HG02884 (cell line): ENCODE results near the gene GJA3.

Experiments used
- ATAC-seq: cut with Tn5 transposase; IDR thresholded peaks from one replicate; pipeline ENCODE4 v1.9.1; 2021; ENCODE audit warnings: mild to moderate bottlenecking, moderate library complexity; ENCODE audit not compliant: unreplicated experiment

The GJA3 gene

DNA sequence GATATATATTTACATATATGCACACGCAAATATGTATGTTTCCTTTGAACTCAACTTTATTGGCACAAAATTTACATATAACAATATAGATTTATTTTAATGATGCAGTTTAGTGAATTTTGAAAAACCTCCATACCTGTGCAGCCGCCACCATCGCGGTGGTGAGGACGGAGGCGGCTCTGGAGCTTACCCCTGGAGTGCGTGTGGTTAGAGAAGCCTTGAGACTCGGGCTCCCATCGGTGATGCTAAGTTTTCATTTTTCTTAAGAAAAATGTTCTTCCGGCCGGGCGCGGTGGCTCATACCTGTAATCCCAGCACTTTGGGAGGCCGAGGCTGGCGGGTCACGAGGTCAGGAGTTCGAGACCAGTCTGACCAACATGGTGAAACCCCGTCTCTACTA, 31.8 kb downstream of the GJA3 start:
- ATAC-seq, result no peak

DNA sequence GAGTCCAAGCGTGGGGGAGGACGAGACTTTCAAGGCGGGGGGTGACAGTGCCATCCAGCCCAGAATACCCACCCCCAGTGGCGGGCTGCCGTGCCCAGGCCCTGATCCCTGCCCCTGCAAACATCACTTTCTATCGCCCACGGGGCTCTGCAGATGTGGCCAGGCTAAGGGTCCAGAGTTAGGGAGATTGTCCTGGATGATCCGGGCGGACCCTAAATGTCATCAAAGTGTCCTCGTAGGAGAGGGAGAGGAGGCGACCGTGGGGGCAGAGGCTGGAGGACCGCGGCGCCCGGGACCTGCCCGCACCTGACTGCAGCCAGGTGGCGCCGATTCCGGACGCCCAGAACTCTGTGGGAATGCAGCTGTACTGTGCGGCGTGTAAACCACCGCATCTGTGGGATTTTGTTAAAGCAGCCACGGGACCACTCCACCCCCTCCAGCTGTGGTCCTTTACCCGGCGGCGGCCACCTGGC, 32.4 kb downstream of the GJA3 start:
- ATAC-seq, result peak; percentile 17

DNA sequence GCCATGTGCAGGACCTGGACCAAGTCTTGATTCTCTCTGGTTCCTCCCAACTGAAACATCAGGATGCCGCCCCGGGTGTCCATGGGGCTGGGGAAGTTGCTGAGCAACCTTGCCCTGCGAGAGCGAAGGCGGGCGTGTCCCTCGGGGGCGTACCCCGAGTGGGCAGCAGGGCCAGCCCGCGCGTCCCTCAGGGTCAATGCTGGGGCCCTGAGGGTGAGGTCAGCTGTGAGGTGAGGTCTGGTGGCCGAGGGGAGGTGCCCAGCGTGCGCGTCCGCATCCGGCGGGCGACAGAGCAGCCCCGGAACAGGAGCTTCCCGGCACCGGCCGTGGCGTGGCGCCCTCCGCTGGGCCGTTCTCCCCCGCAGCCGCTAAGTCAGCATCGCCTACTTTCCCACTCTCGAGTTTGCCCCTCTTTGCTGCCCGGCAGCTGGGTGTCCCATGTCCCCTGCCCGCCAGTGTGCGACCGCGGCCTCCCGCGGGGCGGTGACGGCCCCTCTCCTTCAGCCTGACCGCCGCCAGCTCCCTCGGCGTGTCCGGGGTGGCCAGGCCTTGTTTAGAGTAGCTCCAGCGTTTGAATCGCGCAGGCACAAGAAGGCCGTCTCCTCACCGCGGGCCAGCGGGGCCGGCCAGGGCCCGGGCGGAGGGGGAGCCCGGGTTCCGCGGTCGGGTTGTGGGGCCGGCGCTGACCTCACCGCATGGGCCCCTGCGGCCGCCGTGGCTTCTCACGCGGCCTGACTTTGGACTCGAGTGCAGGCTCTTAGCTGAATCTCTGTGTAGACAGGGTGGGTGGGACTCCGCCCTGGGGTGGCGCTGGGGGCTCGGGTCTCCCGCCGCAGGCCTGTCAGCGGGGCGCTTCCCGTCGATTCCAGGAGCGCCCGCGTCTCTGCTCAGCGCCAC, 33.0 kb downstream of the GJA3 start:
- peak; percentile 52 for ATAC-seq

DNA sequence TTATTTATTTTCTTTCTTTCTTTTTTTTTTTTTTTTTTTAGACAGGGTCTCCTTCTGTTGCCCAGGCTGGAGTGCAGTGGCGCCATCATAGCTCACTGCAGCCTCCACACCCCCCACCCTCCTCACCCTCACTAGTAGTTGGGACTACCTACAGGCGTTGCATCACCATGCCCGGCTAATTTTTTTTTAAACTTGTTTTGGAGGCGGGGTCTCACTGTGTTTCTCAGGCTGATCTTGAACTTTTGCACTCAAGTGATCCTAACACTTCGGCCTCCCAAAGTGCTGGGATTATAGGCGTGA, 33.6 kb downstream of the GJA3 start:
- no peak for ATAC-seq

DNA sequence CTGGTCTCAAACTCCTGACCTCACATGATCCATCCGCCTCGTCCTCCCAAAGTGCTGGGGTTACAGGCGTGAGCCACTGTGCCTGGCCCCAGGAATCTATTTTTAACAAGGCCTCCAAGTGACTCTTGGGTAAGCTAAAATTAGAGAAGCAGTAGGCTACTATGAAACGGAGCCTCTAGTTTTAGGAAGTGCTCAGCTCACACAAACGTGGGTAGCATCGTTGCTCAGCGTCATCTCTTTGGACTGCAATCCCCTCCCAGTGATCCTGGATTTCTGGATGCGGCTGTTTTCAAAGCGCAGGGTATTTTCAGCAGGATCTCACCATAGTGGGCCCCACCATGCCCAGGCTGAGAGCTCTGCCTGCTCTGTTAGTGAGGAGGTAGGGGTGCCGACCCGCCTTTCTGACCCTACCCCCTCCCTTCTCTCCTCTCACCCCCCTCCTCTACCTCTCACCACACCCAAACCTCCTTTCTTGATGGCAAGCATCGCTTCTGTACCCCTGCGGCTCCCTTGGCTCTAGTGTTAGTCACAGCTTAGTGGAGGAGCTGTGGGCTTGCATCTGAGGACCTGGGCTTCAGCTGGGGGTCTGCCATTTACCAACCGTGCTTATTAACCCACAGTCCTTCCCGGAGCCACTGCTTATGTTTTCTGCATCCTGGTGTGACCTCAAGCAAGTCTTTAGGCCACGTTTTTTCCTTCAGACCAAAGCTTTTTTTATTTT, 34.2 kb downstream of the GJA3 start:
- ATAC-seq, result no peak

DNA sequence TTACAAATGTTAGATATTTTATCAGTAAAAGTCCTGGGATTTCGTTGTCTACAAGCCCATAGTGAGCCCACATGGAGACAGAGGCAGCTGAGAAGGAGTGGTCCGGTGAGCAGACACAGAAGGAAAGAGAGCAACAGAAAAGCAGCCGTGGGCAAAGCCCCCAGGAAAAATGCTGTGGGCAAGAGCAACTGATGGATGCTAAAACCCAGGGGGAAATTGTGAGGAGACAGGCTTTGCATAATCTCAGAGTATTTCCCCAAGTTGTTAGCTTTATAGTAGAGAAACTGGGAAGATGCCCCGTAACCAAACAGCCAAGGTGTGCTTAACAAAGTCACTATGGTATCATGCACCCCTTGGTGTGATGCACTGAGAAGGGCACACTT, 35.1 kb downstream of the GJA3 start:
- ATAC-seq, result no peak

DNA sequence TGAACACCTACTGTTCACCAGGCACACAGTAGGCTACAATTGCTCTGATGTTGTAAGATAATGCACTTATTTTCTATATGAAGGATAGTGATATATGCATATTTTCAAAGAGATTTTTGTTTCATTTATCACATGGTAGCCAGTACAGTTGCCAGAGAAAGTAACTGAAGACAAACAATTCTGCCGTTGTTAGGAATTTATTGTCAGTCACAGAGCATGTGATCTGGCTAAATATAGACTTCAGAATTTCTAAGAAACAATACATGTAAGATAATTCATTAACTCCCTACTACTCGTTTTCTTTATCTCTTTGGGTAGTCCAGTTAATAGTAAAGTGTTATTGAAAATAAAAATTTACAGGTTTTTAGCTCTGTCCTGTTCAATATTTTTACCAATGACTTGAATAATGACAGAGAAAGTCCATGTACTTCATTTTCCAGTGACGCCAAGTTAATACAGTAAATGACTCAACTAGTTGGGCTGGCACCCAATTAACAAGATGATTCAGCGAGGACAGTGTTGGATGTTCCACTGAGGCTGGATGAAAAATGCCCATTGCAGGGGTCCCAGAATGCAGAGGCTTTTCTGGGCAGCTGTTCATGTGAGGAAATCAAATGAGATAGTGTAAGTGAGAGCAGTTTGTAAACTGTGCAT, 35.6 kb downstream of the GJA3 start:
- no peak for ATAC-seq

DNA sequence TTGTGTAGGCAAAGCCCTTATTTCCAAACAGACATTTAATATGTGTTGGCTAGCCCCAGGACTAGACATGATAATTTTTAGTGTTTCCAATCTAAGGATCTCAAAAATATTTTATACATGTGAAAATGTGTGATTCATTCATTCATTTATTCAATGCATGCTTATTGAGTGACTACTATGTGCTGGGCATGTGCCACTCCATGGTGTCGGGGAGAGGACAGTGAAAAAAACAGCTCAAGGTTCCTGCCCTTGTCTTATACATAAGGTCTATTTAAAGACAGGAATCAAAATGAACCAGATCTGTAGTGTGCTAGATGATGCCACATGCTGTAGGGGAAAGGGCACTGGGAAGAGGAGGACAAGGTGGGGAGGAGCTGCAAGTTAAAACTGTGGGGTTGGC, 36.5 kb downstream of the GJA3 start:
- no peak for ATAC-seq

DNA sequence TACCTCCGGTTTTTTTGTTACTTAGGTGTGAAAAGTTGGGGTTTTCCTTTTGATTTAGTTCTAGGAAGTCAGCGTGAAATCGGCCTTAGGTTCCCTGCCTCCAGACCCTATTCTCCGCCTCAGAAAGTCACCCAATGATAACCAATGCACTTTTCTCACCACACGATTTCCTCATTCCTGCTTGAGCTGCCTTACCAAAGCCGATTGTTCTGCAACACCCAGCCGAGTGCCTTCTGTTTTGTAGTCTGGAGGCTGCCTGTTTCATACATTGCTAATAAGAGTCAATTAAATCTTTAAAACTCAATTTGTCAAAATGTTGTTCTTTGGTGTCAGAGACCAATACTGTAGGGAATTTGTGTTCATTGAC, 39.7 kb downstream of the GJA3 start:
- ATAC-seq, result no peak

DNA sequence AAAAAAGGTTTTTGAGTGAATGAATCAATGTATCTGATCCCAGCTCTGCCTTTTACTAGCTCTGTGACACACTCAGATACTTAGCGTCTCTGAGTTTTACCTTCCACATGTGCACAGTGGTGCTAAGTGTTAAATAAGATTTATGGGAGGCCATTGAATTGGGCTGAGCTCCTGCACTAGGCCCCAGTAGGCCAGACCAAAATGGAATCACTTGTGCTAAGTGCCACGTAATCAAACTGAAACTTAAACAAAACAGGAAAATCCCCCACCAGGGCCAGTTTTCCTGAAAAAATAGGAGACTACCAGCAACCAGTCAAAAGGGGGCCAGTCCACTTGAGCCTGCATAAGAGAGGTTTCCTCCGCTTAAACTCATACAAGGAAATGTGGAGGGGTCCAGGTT, 40.9 kb downstream of the GJA3 start:
- no peak for ATAC-seq

DNA sequence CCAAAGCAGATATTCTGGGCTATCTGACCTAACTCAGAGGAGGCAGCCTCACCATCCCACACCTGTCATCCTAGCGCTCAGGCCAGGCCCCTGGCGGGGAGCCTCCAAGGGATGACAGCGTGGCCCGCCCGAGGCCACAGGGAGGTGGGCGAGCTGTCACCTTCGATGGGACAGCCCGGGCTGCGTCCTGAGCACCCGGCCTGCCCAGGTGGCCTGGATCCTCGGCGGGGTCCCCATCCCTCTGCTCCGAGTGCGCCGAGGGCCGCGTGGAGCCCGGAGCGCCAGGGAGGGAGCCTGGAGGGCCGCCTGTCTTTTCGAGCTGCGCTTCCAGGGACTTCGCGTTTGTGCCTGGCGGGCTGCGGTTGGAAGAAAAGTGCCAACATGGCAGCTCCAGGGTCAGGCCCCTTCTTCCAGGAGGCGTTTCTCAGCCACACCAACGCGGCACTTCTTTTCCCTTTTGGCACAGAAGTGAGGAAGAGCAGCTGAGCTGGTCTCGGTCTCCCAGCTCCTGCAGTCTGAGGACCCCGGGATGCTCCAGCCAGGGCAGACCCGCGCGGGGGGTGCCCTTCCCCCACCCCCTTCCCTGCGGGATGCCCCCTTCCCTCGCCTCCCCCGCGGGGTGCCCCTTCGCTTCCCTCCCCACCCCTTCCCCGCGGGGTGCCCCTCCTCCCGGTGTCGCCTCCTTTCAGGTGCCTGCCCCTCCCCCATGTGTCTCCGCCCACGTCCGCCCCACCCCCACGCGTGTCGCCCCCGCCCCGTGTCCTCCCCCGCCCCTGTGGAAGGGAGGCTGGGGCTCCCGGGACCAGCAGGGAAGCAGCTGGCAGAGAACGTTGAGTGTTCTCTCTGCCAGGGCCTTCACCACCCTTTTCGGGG, 42.3 kb downstream of the GJA3 start:
- ATAC-seq, result no peak

DNA sequence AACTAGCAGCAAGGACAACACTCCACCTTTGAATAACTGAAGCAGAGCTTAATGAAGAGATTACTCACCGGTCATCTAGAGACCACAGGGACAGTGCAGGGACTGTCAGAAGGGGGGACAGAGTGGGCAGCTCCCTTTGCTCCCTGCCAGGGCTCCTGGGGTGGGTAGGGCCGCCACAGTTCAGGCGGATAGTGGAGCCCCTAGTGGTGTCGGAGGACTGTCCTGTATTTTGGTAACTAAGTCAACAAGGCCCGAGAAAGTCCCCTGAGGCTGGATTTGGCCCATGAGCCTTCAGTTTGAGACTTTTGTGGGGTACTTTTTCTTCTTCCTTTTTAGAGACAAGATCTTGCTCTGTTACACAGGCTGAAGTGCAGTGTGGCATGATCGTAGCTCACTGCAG, 44.6 kb downstream of the GJA3 start:
- no peak for ATAC-seq

DNA sequence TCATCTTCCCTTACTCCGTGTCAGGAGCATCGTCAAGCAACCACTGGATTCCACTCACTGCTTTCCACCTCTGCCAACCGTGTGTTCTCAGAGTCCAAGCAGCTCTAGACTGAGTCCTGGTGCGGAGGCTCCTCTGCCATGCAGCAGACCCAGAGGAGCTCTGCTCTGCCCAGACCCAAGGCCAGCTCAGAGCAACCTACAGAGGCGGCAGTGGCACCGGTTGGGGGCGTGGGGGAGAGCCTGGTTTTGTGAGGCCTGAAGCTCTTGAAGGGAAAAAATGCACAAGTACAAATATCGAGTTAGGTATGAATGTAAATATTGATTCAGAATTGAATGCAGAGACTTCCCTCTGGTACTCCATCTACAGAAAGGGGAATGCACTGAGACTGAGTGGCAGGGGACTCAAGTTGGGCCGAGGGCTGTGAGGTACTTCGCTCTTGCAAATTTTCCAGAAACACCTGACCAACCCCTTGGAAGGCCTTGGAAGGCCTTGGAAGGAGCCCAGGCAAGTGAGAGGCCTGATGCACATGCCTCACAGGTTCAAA, 46.7 kb downstream of the GJA3 start:
- no peak for ATAC-seq

DNA sequence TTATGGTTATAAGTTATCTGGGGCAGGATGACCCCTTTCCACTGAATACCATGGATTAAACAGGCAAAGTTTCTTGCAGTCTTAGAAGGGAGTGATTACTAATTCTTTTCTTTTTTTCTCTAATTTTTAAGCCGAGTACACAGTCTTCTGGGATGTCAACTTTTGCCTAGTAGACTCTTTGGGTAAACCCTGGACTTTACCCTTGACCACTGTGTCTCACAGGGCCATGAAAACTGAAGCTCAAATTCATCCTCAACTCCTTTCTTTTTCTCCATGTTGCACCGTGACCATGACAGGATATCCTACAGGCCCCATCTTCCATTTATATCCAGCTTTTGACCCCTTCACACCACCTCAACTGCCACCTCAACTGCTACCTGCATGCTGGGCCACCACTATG, 51.8 kb downstream of the GJA3 start:
- ATAC-seq, result no peak

DNA sequence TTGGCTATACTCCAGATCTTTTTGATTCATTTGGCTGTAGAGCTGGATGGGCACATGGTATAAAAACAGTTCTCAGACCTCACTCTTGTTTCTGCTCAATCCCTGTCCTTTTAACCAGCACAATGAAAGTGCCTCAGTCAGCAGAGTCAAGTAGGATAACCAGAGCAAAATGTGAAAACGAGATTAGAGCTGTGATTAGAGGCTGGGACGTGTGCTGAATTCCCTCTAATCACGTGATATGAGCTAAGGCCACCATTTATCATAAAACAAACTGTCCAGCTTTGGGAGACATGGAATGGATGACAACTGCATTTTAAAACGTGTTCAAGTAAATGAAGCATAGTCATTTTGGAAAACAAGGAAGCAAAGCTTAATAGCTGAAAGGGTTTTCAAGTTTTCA, 54.1 kb downstream of the GJA3 start:
- ATAC-seq, result no peak

DNA sequence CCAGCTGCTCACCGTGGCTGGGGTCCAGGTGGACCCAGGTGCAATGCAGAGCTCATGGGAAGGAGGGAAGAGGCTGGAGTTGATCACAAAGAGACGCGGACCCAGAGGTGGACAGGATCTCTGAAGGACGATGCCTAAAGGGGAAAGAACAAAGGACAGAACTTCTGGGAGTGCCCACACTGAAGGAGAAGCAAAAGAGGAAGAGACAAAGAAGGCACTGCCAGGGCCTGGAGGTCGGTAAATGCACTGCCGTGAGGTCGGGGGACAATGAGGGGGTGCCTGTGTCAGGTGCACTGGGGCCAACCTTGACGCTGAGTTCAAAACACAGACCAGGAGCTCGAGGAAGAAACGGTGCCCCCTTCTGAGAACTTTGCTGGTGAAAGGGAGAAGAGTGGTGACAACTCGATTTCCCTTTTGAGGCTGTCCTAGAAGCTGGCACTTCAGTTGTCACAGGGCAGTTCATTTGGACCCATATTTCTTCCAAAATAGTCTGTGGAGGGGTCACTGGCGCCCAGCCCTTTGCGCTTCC, 55.6 kb downstream of the GJA3 start:
- ATAC-seq, result no peak

DNA sequence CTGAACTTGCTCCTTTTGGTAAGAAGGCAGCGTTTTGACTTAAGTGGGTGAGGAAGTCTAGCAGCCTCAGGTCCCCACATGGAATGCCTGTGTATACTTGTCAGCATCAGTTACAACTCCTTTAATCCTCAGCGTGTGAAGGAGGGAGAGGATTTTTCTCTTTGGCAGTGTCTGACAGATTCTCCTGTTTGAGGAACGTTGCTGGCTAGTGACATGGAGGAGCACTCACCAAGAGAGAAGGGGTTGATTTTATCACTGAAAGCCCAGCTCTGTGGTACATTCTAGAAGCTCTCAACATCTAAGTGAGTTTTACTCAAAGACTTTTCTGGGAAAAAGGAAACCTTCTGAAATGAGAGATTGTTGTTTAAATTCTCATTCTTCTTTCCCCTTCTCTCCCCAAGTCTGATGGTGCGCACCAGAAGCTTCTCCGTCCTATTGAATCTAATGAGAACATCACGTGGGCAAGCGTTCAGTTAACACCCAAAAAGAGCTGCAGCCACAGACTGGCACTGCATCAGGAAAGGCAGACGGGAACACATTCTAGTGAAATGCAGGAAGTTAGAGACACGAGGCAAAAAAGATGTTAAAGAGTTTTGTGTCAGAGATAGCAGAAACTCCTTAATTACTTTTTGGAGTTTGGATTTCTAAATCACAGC, 58.2 kb downstream of the GJA3 start:
- no peak for ATAC-seq

DNA sequence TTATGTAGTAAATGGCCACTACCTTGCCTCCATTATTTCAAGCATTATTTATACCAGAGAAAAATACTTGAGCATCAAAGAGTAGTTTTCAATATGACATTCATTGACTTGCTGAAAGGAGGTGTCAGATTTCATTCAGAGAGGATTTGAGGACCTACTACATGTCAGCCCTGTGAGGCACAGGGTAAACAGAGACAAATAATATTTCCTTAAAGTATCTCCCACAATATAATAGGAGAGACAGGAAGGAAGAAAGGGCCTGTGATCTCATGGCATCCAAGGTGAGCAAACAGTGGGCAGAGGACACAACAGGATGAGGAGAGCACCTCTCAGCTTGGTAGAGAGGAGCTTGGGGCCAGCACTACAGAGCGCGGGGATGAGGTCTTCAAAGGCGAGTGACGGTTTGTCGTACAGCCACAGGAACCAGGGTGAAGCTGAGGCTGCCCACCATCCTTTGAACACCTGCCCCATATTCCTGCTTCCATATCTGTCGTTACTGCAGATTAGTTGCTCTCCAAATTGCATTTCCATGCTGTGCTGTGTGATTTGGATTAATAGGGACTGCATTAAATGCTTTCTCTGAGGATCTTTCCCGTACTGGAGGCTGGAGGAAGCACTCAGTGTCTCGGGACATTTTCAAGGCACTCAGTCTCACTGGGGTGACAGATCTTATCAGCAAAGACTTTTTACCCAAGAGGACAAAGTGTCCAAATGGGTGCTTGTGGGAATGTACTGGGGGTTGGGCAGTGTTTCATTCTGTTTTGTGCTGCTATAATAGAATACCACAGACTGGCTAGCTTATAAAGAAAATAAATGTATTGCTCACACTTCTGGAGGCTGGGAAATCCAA, 59.2 kb downstream of the GJA3 start:
- ATAC-seq, result no peak

DNA sequence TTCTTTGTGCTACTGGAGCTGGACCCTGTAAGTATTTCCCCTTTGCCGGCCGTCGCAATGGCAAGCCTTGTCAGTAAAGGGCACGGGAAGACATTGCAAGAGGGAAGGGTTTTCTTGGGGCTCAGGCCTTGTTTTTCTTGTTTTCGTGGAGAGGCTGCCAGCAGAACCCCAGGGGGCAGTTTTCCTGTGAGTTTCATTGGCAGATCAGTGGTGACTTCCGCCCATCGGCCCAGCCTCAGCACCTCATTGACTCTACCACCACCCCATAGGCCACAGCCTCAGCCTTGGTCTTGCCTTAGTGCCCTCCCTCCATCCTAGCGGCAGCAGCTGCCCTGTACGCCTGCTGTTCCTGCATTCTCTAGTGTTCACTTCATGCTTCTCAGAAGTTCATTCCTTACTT, 61.5 kb downstream of the GJA3 start:
- no peak for ATAC-seq
